GM12878 (cell line): Measurements from ENCODE around the gene IGSF6. TPM values are rescaled to one million over a fixed set of nuclear protein-coding genes. Genes with fewer than 3 reads are reported as not detected.

ENCODE experiments used
- BCL11A ChIP-seq: IDR thresholded peaks from 2 replicates; pipeline ENCODE4 v1.6.1; 2011; ENCODE audit warnings: low read depth, low read length
- CBFB ChIP-seq: IDR thresholded peaks from 2 replicates; pipeline ENCODE4 v1.6.1; 2016; ENCODE audit warnings: antibody characterized with exemption, low read depth
- CREB1 ChIP-seq: IDR thresholded peaks from 2 replicates; pipeline ENCODE4 v1.6.1; 2012; ENCODE audit warnings: low read depth, mild to moderate bottlenecking, inconsistent platforms
- E4F1 ChIP-seq: fragments of 450-650 bp; IDR thresholded peaks from 2 replicates; pipeline ENCODE4 v1.6.1; 2018; ENCODE audit warnings: borderline replicate concordance, mild to moderate bottlenecking; ENCODE audit not compliant: partially characterized antibody
- EGR1 ChIP-seq, 2 experiments: IDR thresholded peaks; 1 replicate in 1 of 2; 2 replicates in 1 of 2; pipeline ENCODE4 v1.6.1; 2011 to 2012; ENCODE audit warnings: low read depth in 2 of 2, low read length in 2 of 2, borderline replicate concordance in 1 of 2, mild to moderate bottlenecking in 1 of 2, moderate library complexity in 1 of 2
- ELK1 ChIP-seq: IDR thresholded peaks from 2 replicates; pipeline ENCODE4 v1.6.1; 2012; ENCODE audit warnings: low read depth, low read length, improper control_type of control experiment
- ESRRA ChIP-seq: IDR thresholded peaks from 2 replicates; pipeline ENCODE4 v1.6.1; 2012; ENCODE audit warnings: mild to moderate bottlenecking, low read length, improper control_type of control experiment
- FOXM1 ChIP-seq: IDR thresholded peaks from 2 replicates; pipeline ENCODE4 v1.6.1; 2012; ENCODE audit warnings: low read depth, mild to moderate bottlenecking, inconsistent platforms, low read length, moderate library complexity
- MEF2B ChIP-seq: fragments of 450-650 bp; IDR thresholded peaks from 2 replicates; pipeline ENCODE4 v1.6.1; 2018; ENCODE audit warnings: mild to moderate bottlenecking, moderate library complexity; ENCODE audit not compliant: partially characterized antibody, poor library complexity, severe bottlenecking
- SKIL ChIP-seq: fragments of 450-650 bp; IDR thresholded peaks from 2 replicates; pipeline ENCODE4 v1.6.1; 2017; ENCODE audit warnings: mild to moderate bottlenecking, low read depth, inconsistent platforms; ENCODE audit not compliant: poor library complexity, severe bottlenecking
- STAT1 ChIP-seq: fragments of 450-650 bp; conservative IDR thresholded peaks from 2 replicates; pipeline ENCODE4 v1.6.1; 2014; ENCODE audit warnings: antibody characterized with exemption, mild to moderate bottlenecking
- polyA plus RNA-seq, 11 experiments: library from polyadenylated mRNA; depleted of rRNA in 4 of 11; unstranded in 6 of 11; stranded (reverse) in 5 of 11; fragments of >200 nt; fragmentation: Nextera tagmentation in 4 of 11; fragmentation: Illumina TruSeq in 1 of 11; extraction: Ambion mirVana in 4 of 11; extraction: Trizol in 1 of 11; gene quantifications; 1 replicate in 1 of 11; 2 replicates in 10 of 11; pipeline versions ENCODE4 v1.2.1 to v1.2.3, GENCODE V29; 2011 to 2016; ENCODE audit warnings: inconsistent platforms in 2 of 11, missing spikeins in 2 of 11, low read depth in 1 of 11
- total RNA-seq, 4 experiments: library from RNA; depleted of rRNA in 3 of 4; stranded (reverse); fragments of >200 nt in 3 of 4; fragmentation: Illumina TruSeq in 1 of 4; extraction: Trizol in 1 of 4; gene quantifications; 2 replicates each; pipeline versions ENCODE4 v1.2.1 to v1.2.3, GENCODE V29; 2013 to 2021

The IGSF6 gene
- total and polyA plus RNA-seq, 10 of the 15 experiments (the other 5 are each of a cell fraction or from before 2014, with no cell fraction given) = 0.32 to 1.2 (median 0.72) TPM

- TF ChIP-seq SKIL = peak; percentile 84
- peak; percentile 69 for TF ChIP-seq MEF2B
- TF ChIP-seq BCL11A = peak; percentile 52; the same call in 1 of the 2 replicates
- TF ChIP-seq CBFB = peak; percentile 77; the same call in 1 of the 2 replicates
- peak; percentile 60 for TF ChIP-seq CREB1
- TF ChIP-seq ELK1 = no peak
- TF ChIP-seq E4F1 = no peak
- 0 out of 2 replicates have a peak, but pooled peaks have one; percentile 61 for TF ChIP-seq STAT1
- TF ChIP-seq EGR1 (IDR thresholded peaks at IDR 0.05; ENCODE audit: borderline replicate concordance in 1 of 2, low read depth in 2 of 2, low read length in 2 of 2) = peak in 1 of 2 experiments; percentile 45; a peak in 2 of 3 replicates
- no peak for TF ChIP-seq ESRRA
- peak; percentile 52; the same call in 1 of the 2 replicates for TF ChIP-seq FOXM1
Observed at GRCh38 chr16:21646721-21647561, 5.5 kb downstream of the IGSF6 start (continued).
